HL-60/S4 treated with phorbol 12-myristate 13-acetate at 8.2 ng/mL for 4 days and 3 days (cell line): Measurements from ENCODE around the gene ATP10A.

ENCODE experiments used
- in situ Hi-C: fragments of 300-500 bp; cut with MboI; formaldehyde crosslinking; loops from 2 replicates; pipeline ENCODE4 v1.15.0; 2022; ENCODE audit warnings: low sequenced_read_pairs

ATP10A gene

GRCh38 chr15:25830844-25831451, 32.2 kb downstream of the ATP10A start:
- in situ Hi-C loops, result no loop called here

GRCh38 chr15:25829073-25829472, 34.1 kb downstream of the ATP10A start:
- in situ Hi-C loops, result no loop called here

- in situ Hi-C loops, result no loop called here
Measured at GRCh38 chr15:25825207-25825606, 37.9 kb downstream of the ATP10A start.

GRCh38 chr15:25824618-25825017, 38.5 kb downstream of the ATP10A start:
- in situ Hi-C loops, result no loop called here

GRCh38 chr15:25812845-25813244, 50.3 kb downstream of the ATP10A start:
- in situ Hi-C loops, result no loop called here

- in situ Hi-C loops, result no loop called here
Measured at GRCh38 chr15:25812073-25812472, 51.1 kb downstream of the ATP10A start.

GRCh38 chr15:25811481-25811906, 51.6 kb downstream of the ATP10A start:
- in situ Hi-C loops, result no loop called here

GRCh38 chr15:25810631-25811091, 52.5 kb downstream of the ATP10A start:
- in situ Hi-C loops, result no loop called here

- in situ Hi-C loops, result no loop called here
Measured at GRCh38 chr15:25810154-25810553, 53.0 kb downstream of the ATP10A start.

- in situ Hi-C loops, result no loop called here
Measured at GRCh38 chr15:25807063-25807462, 56.1 kb downstream of the ATP10A start.

- in situ Hi-C loops, result no loop called here
Measured at GRCh38 chr15:25805031-25805430, 58.1 kb downstream of the ATP10A start.

- in situ Hi-C loops, result no loop called here
Measured at GRCh38 chr15:25804451-25804850, 58.7 kb downstream of the ATP10A start.

- in situ Hi-C loops, result no loop called here
Measured at GRCh38 chr15:25803541-25803940, 59.6 kb downstream of the ATP10A start.

- in situ Hi-C loops, result no loop called here
Measured at GRCh38 chr15:25803036-25803435, 60.1 kb downstream of the ATP10A start.

GRCh38 chr15:25802285-25802830, 60.8 kb downstream of the ATP10A start:
- in situ Hi-C loops, result no loop called here

GRCh38 chr15:25801586-25802284, 61.4 kb downstream of the ATP10A start:
- in situ Hi-C loops, result no loop called here

- in situ Hi-C loops, result no loop called here
Measured at GRCh38 chr15:25800761-25801515, 62.2 kb downstream of the ATP10A start.

GRCh38 chr15:25799906-25800700, 63.0 kb downstream of the ATP10A start:
- in situ Hi-C loops, result no loop called here

GRCh38 chr15:25797936-25798901, 64.9 kb downstream of the ATP10A start:
- in situ Hi-C loops, result no loop called here

- in situ Hi-C loops, result no loop called here
Measured at GRCh38 chr15:25797511-25797935, 65.6 kb downstream of the ATP10A start.
